HFF-Myc (cell line): ENCODE measurements around the gene WDR86.

ENCODE experiments used
- DNase-seq: peaks from one replicate; pipeline ENCODE4 v3.0.0-alpha.2; 2011; ENCODE audit warnings: low read depth; ENCODE audit errors: extremely low read depth
- H3K4me3 ChIP-seq: replicated peaks from 2 replicates; pipeline ENCODE4 v1.5.1; 2011; ENCODE audit warnings: low read depth, mild to moderate bottlenecking, control low read depth, low read length
- CTCF ChIP-seq: IDR thresholded peaks from 2 replicates; pipeline ENCODE4 v1.5.1; 2012; ENCODE audit warnings: mild to moderate bottlenecking, low read depth, low read length, control low read depth; ENCODE audit errors: missing control alignments

WDR86 gene

GRCh38 chr7:151391358-151391730, 18.5 kb downstream of the WDR86 start:
- no peak overlapping the region for H3K4me3 ChIP-seq
- no peak for DNase-seq
- no peak for TF ChIP-seq CTCF

- H3K4me3 ChIP-seq: no peak overlapping the region
- no peak for DNase-seq
Measured at GRCh38 chr7:151390598-151391357, 19.1 kb downstream of the WDR86 start.

GRCh38 chr7:151389768-151390597, 19.9 kb downstream of the WDR86 start:
- TF ChIP-seq CTCF: no peak
- DNase-seq: no peak
- no peak overlapping the region for H3K4me3 ChIP-seq

More at GRCh38 chr7:151390598-151391357, 19.1 kb downstream of the WDR86 start:
- no peak for TF ChIP-seq CTCF

- DNase-seq: no peak
- TF ChIP-seq CTCF: no peak
- no peak overlapping the region for H3K4me3 ChIP-seq
Measured at GRCh38 chr7:151389096-151389767, 20.6 kb downstream of the WDR86 start.

GRCh38 chr7:151388430-151388829, 21.4 kb downstream of the WDR86 start:
- no peak for DNase-seq
- H3K4me3 ChIP-seq: no peak overlapping the region
- no peak for TF ChIP-seq CTCF

- TF ChIP-seq CTCF: no peak
- no peak overlapping the region for H3K4me3 ChIP-seq
- DNase-seq: no peak
Measured at GRCh38 chr7:151388007-151388297, 21.9 kb downstream of the WDR86 start.
